Activated T-cell treated with anti-CD3 and anti-CD28 coated beads, Interleukin-2, amount 50 U/mL, for 1 hour (primary cell): ENCODE results near the gene SEC14L1.

Experiments
- DNase-seq: peaks from one replicate; pipeline ENCODE4 v3.0.0-alpha.2; 2020

SEC14L1 gene

GRCh38 chr17:77217123-77217522 is 76.4 kb downstream of the SEC14L1 start:
- no peak for DNase-seq

GRCh38 chr17:77217566-77217965 is 76.8 kb downstream of the SEC14L1 start:
- DNase-seq: no peak

GRCh38 chr17:77218902-77219301 is 78.1 kb downstream of the SEC14L1 start:
- no peak for DNase-seq

GRCh38 chr17:77222356-77222755 is 81.6 kb downstream of the SEC14L1 start:
- DNase-seq: no peak

- DNase-seq: no peak
Observed at GRCh38 chr17:77223642-77224420, 83.1 kb downstream of the SEC14L1 start.

- DNase-seq: no peak
Observed at GRCh38 chr17:77225265-77225664, 84.5 kb downstream of the SEC14L1 start.

- DNase-seq: no peak
Observed at GRCh38 chr17:77227461-77228240, 86.9 kb downstream of the SEC14L1 start.

- DNase-seq: no peak
Observed at GRCh38 chr17:77228241-77228752, 87.5 kb downstream of the SEC14L1 start.

GRCh38 chr17:77228816-77229215 is 88.0 kb downstream of the SEC14L1 start:
- DNase-seq: no peak

- no peak for DNase-seq
Observed at GRCh38 chr17:77229786-77230435, 89.1 kb downstream of the SEC14L1 start.

- no peak for DNase-seq
Observed at GRCh38 chr17:77230436-77230830, 89.7 kb downstream of the SEC14L1 start.

GRCh38 chr17:77231076-77231871 is 90.5 kb downstream of the SEC14L1 start:
- DNase-seq: no peak

- no peak for DNase-seq
Observed at GRCh38 chr17:77233127-77233526, 92.4 kb downstream of the SEC14L1 start.

GRCh38 chr17:77233635-77234334 is 93.0 kb downstream of the SEC14L1 start:
- no peak for DNase-seq

GRCh38 chr17:77234695-77235094 is 93.9 kb downstream of the SEC14L1 start:
- no peak for DNase-seq

GRCh38 chr17:77235370-77235941 is 94.7 kb downstream of the SEC14L1 start:
- no peak for DNase-seq

GRCh38 chr17:77237232-77238008 is 96.7 kb downstream of the SEC14L1 start:
- DNase-seq: no peak

- no peak for DNase-seq
Observed at GRCh38 chr17:77240976-77241375, 100.2 kb downstream of the SEC14L1 start.

- no peak for DNase-seq
Observed at GRCh38 chr17:77242118-77242851, 101.5 kb downstream of the SEC14L1 start.
